HTR-8/SVneo (cell line): ENCODE results near the gene GLIS2.

ENCODE experiments used
- DNase-seq: peaks from one replicate; pipeline ENCODE4 v3.0.0; 2011; ENCODE audit warnings: low spot score, mixed read lengths; ENCODE audit not compliant: insufficient read length
- FAIRE-seq: peaks from 2 replicates; lab custom pipeline; 2011; peaks lifted over from hg19 to GRCh38; lab: Jason Lieb, UNC

Gene GLIS2

GRCh38 chr16:4388271-4389021 is 72.6 kb downstream of the GLIS2 start:
- DNase-seq (peak; percentile 56), FAIRE-seq (no peak)
